Measurements from ENCODE around the gene MARCHF10.
A peak's percentile ranks its signal among the peaks of the same experiment; 100 is the strongest.

Gene MARCHF10

DNA sequence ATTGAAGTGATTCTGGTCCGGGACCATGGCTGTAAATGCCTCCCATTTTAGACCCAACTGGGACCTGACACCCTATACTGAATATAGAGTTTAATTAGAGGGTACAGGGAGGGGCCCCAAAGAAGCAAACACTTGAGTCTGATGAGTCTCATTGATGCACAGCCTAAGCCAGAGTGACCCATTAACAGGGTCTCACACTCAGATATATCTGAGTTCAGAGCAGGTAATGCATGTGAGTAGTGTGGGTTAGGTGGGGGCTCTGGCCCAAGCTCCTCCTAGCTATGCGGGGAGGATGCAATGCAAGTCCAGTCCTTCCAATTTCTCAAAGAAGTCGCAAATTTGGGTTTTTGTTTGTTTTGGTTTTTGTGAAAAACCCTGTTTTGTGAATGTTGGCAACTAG lies 17.1 kb upstream of the MARCHF10 start:
- H3K9me3 ChIP-seq (ENCODE audit: insufficient read depth, low read length): no peaks in the 10 kb centered on the region
- H3K9ac ChIP-seq (ENCODE audit: insufficient read length, low read depth): peak overlapping the region; percentile 46
- H3K27me3 ChIP-seq (ENCODE audit: insufficient read depth, insufficient read length): no peaks in the 10 kb centered on the region
- DNase-seq (ENCODE audit: low read depth, low spot score): no peak
- H3K4me3 ChIP-seq (ENCODE audit: insufficient read length, low read depth): no peak overlapping the region
- H3K4me1 ChIP-seq (ENCODE audit: insufficient read depth, insufficient read length): peaks cover 9% of the 10 kb centered on the region
- no peak for TF ChIP-seq YY1 (IDR thresholded peaks at IDR 0.05; ENCODE audit: insufficient read depth, insufficient read length)
- TF ChIP-seq SUZ12 (IDR thresholded peaks at IDR 0.05; ENCODE audit: extremely low read depth, insufficient read depth, insufficient read length): no peak
- TF ChIP-seq ZNF274 (IDR thresholded peaks at IDR 0.05; ENCODE audit: low read depth, low read length): no peak
- H3K36me3 ChIP-seq (ENCODE audit: insufficient read depth, insufficient read length, low read length): no peaks in the 10 kb centered on the region

DNA sequence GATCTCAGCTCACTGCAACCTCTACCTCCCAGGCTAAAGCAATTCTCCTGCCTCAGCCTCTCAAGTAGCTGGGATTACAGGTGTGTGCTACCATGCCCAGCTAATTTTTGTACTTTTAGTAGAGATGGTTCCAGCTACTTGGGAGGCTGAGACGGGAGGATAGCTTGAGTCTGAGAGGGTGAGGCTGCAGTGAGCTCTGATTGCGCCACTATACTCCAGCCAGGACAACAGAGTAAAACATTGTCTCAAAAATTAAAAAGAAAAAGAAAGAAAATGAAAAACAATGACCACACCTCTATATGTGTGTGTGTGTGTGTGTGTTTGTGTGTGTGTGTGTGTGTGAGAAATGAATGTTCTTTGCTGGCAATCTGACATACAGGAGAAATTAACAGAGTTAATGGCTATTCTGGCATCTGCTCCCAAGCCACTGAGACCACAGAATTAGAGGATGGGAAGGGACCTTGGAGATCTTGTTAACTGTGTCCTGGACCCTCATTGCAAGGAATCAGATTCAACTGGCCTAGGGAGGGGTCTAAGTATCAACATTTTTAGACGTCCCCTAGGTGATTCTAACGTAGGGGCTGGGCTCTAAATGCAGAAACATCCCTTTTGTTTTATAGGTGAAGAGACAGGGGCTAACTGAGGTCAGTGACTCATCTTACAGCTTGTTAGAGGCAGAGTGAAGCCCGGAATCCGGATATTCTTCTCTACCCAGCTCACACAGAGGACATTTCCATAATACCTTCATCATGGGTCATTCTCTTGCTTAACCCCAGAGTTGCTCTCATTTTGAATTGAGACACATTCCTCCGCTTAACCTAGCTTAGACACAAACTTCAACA lies 16.4 kb upstream of the MARCHF10 start:
- H3K9me3 ChIP-seq (ENCODE audit: insufficient read depth, low read length): no peaks in the 10 kb centered on the region
- H3K4me1 ChIP-seq (ENCODE audit: insufficient read depth, insufficient read length): peaks cover 9% of the 10 kb centered on the region
- no peaks in the 10 kb centered on the region for H3K27me3 ChIP-seq (ENCODE audit: insufficient read depth, insufficient read length)
- peak; percentile 84 for DNase-seq (ENCODE audit: low read depth, low spot score)
- peak overlapping the region; percentile 46 for H3K9ac ChIP-seq (ENCODE audit: insufficient read length, low read depth)
- no peak overlapping the region for H3K4me3 ChIP-seq (ENCODE audit: insufficient read length, low read depth)
- TF ChIP-seq YY1 (IDR thresholded peaks at IDR 0.05; ENCODE audit: insufficient read depth, insufficient read length) (no peak), ZNF274 (IDR thresholded peaks at IDR 0.05; ENCODE audit: low read depth, low read length) (no peak), SUZ12 (IDR thresholded peaks at IDR 0.05; ENCODE audit: extremely low read depth, insufficient read depth, insufficient read length) (no peak)
- no peaks in the 10 kb centered on the region for H3K36me3 ChIP-seq (ENCODE audit: insufficient read depth, insufficient read length, low read length)

GRCh38 chr17:62823111-62823893 lies 15.2 kb upstream of the MARCHF10 start:
- peaks cover 9% of the 10 kb centered on the region for H3K4me1 ChIP-seq (ENCODE audit: insufficient read depth, insufficient read length)
- TF ChIP-seq SUZ12 (IDR thresholded peaks at IDR 0.05; ENCODE audit: extremely low read depth, insufficient read depth, insufficient read length): no peak
- no peak for TF ChIP-seq ZNF274 (IDR thresholded peaks at IDR 0.05; ENCODE audit: low read depth, low read length)
- H3K9me3 ChIP-seq (ENCODE audit: insufficient read depth, low read length): no peaks in the 10 kb centered on the region
- no peak for DNase-seq (ENCODE audit: low read depth, low spot score)
- no peaks in the 10 kb centered on the region for H3K36me3 ChIP-seq (ENCODE audit: insufficient read depth, insufficient read length, low read length)
- H3K4me3 ChIP-seq (ENCODE audit: insufficient read length, low read depth): no peak overlapping the region
- H3K9ac ChIP-seq (ENCODE audit: insufficient read length, low read depth): no peak overlapping the region
- no peaks in the 10 kb centered on the region for H3K27me3 ChIP-seq (ENCODE audit: insufficient read depth, insufficient read length)

DNA sequence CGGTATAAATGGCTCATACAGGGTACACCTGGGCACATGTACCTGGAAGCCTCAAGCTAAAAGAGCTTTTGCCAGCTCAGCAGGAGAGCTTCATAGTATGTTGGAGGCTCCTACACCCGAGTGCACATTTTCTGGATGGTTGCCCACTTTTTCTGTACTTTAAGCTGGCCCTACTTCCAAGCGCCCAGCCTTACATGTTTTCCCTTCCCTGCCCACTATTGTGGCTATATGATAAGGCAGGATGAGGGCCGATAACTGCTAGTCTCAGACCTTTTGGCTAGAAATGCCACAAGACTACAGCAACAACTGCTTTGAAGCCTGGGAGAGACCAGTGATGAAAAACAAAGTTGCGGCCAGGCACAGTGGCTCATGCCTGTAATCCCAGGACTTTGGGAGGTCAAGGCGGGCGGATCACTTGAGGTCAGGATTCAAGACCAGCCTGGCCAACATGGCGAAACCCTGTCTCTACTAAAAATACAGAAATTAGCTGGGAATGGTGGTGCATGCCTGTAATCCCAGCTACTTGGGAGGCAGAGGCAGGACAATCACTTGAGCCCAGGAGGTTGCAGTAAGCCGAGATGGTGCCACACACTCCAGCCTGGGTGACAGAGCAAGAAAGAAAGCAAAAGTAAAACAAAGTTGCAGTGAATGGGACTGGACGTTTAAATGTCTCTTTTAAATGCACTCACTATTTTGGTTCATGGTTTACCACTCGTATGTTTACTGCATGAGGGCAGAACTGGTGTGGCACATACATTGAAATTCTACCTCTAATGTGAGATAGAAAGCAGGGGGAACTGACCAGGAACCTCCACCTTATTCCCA lies 14.2 kb upstream of the MARCHF10 start:
- no peak overlapping the region for H3K9ac ChIP-seq (ENCODE audit: insufficient read length, low read depth)
- no peak overlapping the region for H3K4me3 ChIP-seq (ENCODE audit: insufficient read length, low read depth)
- no peaks in the 10 kb centered on the region for H3K27me3 ChIP-seq (ENCODE audit: insufficient read depth, insufficient read length)
- H3K36me3 ChIP-seq (ENCODE audit: insufficient read depth, insufficient read length, low read length): no peaks in the 10 kb centered on the region
- H3K9me3 ChIP-seq (ENCODE audit: insufficient read depth, low read length): no peaks in the 10 kb centered on the region
- peaks cover 9% of the 10 kb centered on the region for H3K4me1 ChIP-seq (ENCODE audit: insufficient read depth, insufficient read length)
- DNase-seq (ENCODE audit: low read depth, low spot score): no peak
- TF ChIP-seq ZNF274 (IDR thresholded peaks at IDR 0.05; ENCODE audit: low read depth, low read length) (no peak), SUZ12 (IDR thresholded peaks at IDR 0.05; ENCODE audit: extremely low read depth, insufficient read depth, insufficient read length) (no peak), YY1 (IDR thresholded peaks at IDR 0.05; ENCODE audit: insufficient read depth, insufficient read length) (no peak)

DNA sequence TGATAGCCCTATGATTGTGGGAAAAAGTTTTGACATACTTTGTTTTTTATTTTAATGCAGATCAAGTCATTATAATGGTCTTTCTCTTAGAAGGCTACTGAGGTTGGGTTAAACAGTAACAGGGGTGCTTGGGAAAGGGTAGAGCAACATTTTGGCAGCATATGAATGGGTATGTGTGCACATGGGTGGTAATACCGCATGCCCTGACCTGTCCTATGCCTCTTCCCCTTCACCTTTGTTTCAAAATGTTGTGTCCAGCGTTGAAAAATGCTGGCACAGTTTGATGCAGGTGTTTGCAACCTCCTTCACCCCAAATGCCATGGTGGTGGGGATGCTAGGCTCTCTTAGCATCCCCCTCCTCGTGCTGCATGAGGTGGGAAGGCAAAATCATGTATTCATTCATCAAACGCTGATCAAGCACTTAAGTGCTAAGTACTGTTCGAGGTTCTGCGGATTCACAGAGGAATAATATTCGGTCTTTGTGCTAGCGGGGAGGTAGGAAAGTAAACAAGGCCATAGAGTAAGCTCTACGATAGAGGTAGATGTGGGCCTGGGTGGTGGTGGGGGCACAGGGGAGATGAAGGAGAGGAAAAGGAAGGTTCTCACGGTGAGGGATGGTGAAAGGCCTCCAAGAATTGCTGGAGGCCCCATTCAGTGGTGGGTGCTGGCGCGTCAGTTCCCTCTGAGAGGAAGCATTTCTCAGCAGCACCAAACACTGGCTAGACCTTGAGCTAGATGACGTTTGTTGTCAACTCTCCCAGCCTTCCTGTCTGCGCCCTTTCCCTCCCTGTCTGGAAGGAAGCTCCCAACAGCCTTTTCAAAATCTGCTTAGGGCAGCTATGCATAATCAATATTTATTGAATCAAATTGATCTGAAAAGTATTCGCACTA lies 13.3 kb upstream of the MARCHF10 start:
- DNase-seq (ENCODE audit: low read depth, low spot score): no peak
- no peaks in the 10 kb centered on the region for H3K36me3 ChIP-seq (ENCODE audit: insufficient read depth, insufficient read length, low read length)
- H3K9me3 ChIP-seq (ENCODE audit: insufficient read depth, low read length): no peaks in the 10 kb centered on the region
- H3K4me1 ChIP-seq (ENCODE audit: insufficient read depth, insufficient read length): peaks cover 9% of the 10 kb centered on the region
- no peak for TF ChIP-seq SUZ12 (IDR thresholded peaks at IDR 0.05; ENCODE audit: extremely low read depth, insufficient read depth, insufficient read length)
- TF ChIP-seq ZNF274 (IDR thresholded peaks at IDR 0.05; ENCODE audit: low read depth, low read length): no peak
- TF ChIP-seq YY1 (IDR thresholded peaks at IDR 0.05; ENCODE audit: insufficient read depth, insufficient read length): no peak
- no peaks in the 10 kb centered on the region for H3K27me3 ChIP-seq (ENCODE audit: insufficient read depth, insufficient read length)
- H3K9ac ChIP-seq (ENCODE audit: insufficient read length, low read depth): no peak overlapping the region
- H3K4me3 ChIP-seq (ENCODE audit: insufficient read length, low read depth): no peak overlapping the region

GRCh38 chr17:62819511-62820221 lies 11.6 kb upstream of the MARCHF10 start:
- H3K4me1 ChIP-seq (ENCODE audit: insufficient read depth, insufficient read length): peaks cover 9% of the 10 kb centered on the region
- TF ChIP-seq ZNF274 (IDR thresholded peaks at IDR 0.05; ENCODE audit: low read depth, low read length) (no peak), SUZ12 (IDR thresholded peaks at IDR 0.05; ENCODE audit: extremely low read depth, insufficient read depth, insufficient read length) (no peak), YY1 (IDR thresholded peaks at IDR 0.05; ENCODE audit: insufficient read depth, insufficient read length) (no peak)
- no peak overlapping the region for H3K4me3 ChIP-seq (ENCODE audit: insufficient read length, low read depth)
- no peaks in the 10 kb centered on the region for H3K36me3 ChIP-seq (ENCODE audit: insufficient read depth, insufficient read length, low read length)
- no peaks in the 10 kb centered on the region for H3K27me3 ChIP-seq (ENCODE audit: insufficient read depth, insufficient read length)
- peak overlapping the region; percentile 13 for H3K9ac ChIP-seq (ENCODE audit: insufficient read length, low read depth)
- peak; percentile 58 for DNase-seq (ENCODE audit: low read depth, low spot score)
- no peaks in the 10 kb centered on the region for H3K9me3 ChIP-seq (ENCODE audit: insufficient read depth, low read length)

Measured in NT2/D1 (cell line).